Stimulated activated CD8-positive, alpha-beta memory T cell treated with anti-CD3 and anti-CD28 coated beads, Interleukin-12 subunit alpha, Interleukin-12 subunit beta, amount 100 ng/mL, for 1 hour (primary cell): ENCODE results near the gene FHDC1.

Source experiments
- DNase-seq: peaks from one replicate; pipeline ENCODE4 v3.0.0-alpha.2; 2020; ENCODE audit warnings: low read depth

Gene FHDC1

GRCh38 chr4:152981278-152981677 lies 45.2 kb downstream of the FHDC1 start:
- DNase-seq: no peak

- no peak for DNase-seq
Measured at GRCh38 chr4:152981842-152982241, 45.7 kb downstream of the FHDC1 start.

GRCh38 chr4:152983221-152983620 lies 47.1 kb downstream of the FHDC1 start:
- DNase-seq: no peak

GRCh38 chr4:152983774-152984411 lies 47.8 kb downstream of the FHDC1 start:
- DNase-seq: no peak

DNA sequence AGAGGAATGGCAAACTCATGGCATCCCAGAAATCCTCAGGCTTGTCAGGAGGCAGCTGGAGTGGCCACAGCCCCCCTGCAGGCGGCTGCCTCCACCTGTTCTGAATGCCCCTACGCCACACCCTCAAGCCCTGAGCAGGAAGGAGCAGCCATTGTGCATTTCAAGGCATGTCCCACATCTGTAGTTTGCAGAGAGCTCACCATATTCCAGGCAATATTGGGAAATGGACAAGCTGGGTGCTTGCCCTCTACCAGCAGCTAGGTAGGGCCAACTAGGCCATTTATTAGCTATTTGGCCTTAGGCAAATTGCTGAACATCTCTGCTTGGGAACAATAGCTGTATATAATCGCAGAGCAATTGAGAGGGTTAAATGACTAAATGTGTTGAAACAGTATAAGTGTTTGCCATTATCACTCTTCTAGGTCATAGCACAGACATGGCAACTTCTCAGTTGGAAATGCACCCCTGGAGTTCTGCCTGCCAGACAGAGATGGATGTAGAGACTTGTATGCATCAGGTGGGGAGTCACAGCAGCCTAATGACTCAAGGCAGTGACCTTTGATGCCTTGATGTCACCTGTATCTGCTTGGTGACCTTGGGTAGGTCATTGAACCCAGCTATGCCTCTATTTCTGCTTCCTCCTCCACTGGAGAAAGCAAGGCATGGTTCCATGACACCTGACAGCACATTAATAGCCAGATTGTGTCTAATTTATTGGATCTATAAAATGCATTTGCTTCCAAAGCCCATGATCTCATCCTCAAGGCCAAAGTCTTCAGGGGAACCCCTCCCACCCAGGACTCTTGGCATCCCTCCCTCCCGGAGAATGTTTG lies 52.8 kb downstream of the FHDC1 start:
- no peak for DNase-seq

GRCh38 chr4:152989554-152989970 lies 53.4 kb downstream of the FHDC1 start:
- DNase-seq: no peak

- no peak for DNase-seq
Measured at GRCh38 chr4:152990471-152991131, 54.5 kb downstream of the FHDC1 start.

DNA sequence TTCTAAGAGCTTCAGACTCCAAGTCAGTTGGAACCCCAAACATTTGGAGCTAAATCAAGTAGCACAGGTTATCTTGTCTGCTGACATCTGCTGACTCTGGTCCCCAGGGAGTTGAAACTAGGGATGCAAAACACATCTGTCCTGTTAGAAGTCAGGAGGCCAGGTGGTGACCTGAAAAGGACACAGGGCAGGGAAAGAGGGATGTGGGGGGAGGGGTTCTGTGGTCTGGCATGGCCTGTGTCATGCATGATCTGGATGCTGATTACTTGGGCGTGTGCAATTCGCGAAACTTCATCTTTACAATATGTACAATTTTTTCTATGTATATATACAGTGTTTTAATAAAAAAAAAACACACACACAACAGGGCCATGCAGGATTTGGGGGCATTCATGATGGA lies 55.3 kb downstream of the FHDC1 start:
- no peak for DNase-seq

- no peak for DNase-seq
Measured at GRCh38 chr4:152992027-152992426, 55.9 kb downstream of the FHDC1 start.

DNA sequence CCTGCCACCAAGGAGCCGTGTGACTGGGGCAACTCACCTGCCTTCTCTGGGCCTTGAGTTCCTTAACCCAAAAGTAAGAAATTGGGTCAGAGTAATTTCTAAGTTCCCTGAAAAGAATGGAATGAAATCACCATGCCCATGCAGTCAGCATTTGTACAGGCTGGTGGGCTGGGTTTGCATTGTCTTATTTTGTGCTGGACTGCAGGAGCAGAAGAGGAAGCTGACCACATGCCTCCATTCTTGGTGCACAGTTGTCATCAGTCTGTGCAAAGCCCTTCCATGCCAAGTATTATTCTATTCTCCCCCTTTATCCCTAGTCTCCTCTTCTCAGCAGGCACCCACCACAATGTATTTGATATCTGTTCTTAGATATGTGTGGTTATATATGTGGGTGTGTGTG lies 56.3 kb downstream of the FHDC1 start:
- DNase-seq: no peak

DNA sequence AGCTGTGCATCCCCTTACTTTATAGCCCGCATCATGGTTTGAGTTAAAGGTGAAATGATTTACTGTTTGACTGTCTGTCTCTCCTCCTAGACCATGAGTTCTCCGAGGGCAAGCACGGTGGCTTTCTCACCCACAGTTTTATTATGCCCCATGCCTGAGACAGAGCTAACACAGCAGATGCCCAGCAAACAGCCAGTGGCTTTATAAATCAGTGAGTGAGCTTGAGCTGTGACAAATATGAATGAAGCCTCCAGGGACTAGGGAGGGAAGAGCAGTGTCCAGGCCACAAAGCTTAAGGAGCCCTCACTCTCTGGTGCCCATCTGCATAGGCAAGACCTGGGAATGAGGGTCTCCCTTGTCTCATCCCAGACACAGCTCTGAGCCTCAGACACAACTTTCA lies 57.9 kb downstream of the FHDC1 start:
- no peak for DNase-seq

GRCh38 chr4:152996111-152996571 lies 60.0 kb downstream of the FHDC1 start:
- no peak for DNase-seq

GRCh38 chr4:152996672-152997071 lies 60.5 kb downstream of the FHDC1 start:
- DNase-seq: no peak

DNA sequence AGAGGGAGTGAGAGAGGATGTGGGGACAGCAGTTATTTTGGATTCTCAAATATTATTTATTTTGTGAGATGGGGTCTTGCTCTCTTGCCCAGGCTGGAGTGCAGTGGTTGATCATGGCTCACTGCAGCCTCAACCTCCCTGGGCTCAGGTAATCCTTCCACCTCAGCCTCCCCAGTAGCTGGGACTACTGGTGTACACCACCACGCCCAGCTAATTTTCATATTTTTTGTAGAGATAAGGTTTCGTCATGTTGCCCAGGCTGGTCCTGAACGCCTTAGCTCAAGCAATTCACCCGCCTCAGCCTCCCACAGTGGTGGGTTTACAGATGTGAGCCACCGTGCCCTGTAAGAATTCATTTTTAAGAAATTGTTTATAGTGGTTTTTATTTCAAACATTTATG lies 61.2 kb downstream of the FHDC1 start:
- no peak for DNase-seq

DNA sequence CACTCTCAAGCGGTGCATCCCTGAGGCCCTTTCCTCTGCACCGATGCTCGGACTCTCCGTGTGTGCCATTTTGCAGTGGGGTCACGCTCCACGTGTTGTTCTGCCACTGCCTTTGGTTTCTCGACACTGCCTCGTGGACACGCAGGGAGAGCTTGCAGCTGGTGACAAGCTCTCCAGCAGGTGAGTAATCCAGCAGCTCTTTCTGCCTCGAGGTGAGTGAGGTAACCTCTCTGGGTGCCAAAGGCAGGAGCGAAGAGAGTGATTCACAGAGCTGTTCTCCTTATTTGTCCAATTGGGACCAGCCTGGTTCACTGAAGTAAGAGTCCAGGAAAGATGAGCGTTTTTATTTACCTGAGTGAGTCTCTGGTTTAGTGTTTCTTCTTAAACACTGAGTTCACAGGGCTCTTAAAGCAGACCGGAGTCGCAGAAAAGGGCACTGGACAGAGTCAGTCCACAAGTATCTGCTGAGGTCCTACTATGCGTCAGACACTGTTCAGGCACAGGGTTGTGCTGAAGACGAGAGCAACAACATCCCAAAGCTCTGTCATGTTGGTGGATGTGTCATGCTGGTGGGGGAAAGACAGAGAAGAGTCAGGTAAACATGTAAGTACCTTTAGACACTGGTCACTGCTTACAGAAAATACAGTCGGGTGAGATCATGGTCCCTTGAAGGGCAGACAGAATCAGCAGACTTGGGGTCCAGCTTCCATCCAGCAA lies 61.8 kb downstream of the FHDC1 start:
- DNase-seq: no peak

GRCh38 chr4:152998861-152999260 lies 62.7 kb downstream of the FHDC1 start:
- no peak for DNase-seq

DNA sequence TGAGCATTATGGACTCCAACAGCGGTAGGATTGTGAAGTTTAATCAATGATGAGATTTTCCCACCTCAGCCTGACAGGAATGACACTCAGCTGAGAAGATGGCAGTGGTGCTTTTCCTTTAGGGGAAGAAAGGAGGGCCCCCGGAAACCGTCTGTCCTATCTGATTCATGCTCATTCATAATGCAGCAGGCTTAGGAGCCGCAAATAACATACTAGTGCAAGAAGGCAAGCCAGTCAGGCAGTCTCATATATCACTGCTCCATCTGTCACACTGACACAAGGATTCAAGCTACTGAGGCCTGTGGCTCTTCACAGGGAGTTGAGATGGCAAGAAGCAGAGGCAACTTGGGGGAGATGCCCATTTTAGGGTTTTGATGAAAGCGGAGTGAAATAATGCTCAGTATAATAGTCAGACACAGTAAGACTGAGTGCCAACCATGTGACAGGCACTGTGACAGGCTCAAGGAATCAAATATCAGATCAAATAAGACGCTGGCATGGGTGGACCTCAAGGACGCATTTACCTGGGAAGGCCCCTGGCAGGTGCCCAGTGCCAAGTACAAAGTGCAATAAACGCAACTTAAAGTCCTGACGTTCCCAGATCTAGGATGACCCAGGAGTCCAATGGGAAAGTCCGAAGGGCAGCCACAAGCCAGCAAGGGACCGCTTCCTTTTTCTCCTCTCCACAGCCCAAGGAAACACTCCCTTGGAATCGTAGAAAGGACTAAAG lies 63.4 kb downstream of the FHDC1 start:
- no peak for DNase-seq

DNA sequence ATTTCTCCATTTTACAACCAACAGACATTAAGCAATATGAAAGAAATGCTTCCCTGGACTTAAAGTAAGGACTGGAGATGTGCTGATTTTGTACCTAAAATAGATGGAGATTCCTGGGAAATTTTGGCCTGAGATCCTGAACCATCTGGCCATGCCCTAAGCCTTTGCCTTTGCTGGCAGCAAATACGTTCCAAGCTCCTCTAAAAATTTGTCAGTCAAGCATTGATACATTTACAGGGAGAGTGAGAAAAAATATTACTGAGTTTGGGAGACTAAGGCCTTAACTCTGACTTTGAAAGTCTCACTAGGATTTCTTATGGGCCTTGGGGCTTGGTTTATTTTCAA lies 63.9 kb downstream of the FHDC1 start:
- DNase-seq: no peak

DNA sequence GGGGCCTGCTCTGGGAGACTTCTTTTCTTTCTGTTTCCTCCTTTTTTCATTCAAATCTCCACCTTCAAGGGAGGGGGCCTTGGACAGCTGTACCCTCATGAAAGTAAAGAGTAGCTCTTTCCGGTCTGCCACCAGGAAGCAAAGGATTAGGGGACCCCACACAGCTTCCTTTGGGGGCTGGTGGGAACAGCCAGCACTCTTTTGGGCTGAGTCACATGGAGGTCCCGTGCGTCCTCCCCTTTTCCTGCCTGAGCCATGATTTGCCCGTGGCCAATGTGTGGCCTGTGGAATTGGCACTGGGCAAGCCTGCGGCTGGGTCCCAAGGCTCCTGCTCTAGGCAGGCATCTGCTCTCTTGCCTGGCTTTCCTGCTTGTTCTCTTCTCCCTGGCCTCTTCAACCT lies 65.5 kb downstream of the FHDC1 start:
- no peak for DNase-seq

- no peak for DNase-seq
Measured at GRCh38 chr4:153002110-153002509, 66.0 kb downstream of the FHDC1 start.

- DNase-seq: no peak
Measured at GRCh38 chr4:153004081-153004850, 68.1 kb downstream of the FHDC1 start.
